Limb (tissue), 2 donors: ENCODE results near the gene ITIH1.
A peak's percentile ranks its signal among the peaks of the same experiment; 100 is the strongest.
"Not testable (repeated sequence)": the region's sequence is repeated elsewhere in the genome, so short reads cannot be mapped to it uniquely, and the experiment has no call there.

Experiments used
- DNase-seq, 2 donors: peaks; one replicate each; pipeline ENCODE4 v3.0.0-alpha.2; 2016; ENCODE audit errors: extremely low spot score in 2 of 2

Gene ITIH1

DNA sequence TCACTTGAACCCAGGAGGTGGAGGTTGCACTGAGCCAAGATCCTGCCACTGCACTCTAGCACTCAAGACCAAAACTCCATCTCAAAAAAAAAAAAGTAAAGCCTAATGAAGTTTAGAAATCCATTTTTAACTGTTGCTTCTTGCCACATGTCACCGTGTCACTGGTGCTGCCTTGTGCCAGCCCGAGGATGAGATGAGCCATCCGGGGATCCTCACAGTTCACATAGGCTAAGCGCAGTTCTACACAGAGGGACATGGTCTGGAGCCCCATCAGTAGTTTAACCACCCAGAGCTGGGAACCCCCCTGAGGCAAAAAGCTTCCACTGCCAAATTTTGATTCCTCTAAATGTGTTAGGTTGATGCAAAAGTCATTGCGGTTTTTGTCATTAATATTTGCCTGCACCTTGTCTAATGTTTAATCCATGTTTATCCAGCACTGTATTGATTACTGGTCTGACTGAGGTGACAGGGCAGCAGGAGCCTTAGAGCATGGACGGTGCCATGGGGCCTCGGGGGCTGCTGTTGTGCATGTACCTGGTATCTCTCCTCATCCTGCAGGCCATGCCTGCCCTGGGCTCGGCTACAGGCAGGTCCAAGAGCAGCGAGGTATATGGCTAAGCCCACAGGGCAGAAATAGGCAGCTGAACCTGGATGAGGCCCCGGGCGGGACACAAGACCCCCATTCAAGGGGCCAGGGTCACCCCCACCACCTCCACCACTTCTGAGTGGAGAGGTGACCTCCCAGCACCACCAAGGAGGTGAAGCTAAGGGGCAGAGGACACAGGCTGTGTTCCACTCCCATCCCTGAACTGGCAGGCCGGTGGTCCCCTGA, at the start of gene ITIH1:
TSS of gene ITIH1 (plus strand) at position 473 of the 832 bp plus-strand sequence. CDS start at position 490, 17 bp downstream.
- DNase-seq, result no peak

GRCh38 chr3:52728753-52729152, 48.6 kb upstream of the ITIH1 start:
- not testable (repeated sequence) for DNase-seq

GRCh38 chr3:52730681-52731080, 46.7 kb upstream of the ITIH1 start:
- DNase-seq, result no peak

DNA sequence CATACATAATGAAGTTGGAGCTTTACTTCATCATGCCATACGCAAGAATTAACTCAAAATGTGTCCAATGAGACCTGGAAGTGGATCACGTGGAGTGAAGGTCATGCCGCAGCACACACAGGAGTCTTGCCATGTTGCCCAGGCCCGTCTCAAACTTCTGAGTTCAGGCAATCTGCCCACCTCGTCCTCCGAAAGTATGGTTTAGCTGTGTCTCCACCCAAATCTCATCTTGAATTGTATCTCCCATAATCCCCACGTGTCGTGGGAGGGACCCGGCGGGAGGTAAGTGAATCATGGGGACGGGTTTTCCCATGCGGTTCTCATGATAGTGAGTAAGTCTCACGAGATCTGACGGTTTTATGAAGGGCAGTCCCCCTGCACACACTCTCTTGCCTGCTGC, 45.8 kb upstream of the ITIH1 start:
- no peak for DNase-seq

GRCh38 chr3:52733256-52733891, 44.0 kb upstream of the ITIH1 start:
- DNase-seq, result no peak

DNA sequence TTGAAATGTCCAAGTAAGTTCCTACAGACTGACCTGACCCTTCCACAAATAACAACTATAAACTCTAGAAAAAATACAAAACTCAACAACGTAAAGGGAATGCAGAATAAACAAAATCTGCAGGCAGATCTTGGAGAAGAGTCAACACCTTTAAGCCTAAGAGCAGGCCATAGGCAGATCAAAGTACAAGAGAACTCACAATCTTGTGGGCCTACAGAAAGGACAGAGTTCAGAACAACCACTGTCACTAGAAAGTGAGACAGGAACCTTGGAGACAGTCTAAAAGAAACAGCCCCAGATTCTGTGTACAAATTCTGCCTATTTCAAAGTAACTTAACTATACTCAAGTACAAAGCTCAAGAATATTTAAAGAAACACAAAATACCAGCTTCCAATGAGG, 37.7 kb upstream of the ITIH1 start:
- no peak for DNase-seq

DNA sequence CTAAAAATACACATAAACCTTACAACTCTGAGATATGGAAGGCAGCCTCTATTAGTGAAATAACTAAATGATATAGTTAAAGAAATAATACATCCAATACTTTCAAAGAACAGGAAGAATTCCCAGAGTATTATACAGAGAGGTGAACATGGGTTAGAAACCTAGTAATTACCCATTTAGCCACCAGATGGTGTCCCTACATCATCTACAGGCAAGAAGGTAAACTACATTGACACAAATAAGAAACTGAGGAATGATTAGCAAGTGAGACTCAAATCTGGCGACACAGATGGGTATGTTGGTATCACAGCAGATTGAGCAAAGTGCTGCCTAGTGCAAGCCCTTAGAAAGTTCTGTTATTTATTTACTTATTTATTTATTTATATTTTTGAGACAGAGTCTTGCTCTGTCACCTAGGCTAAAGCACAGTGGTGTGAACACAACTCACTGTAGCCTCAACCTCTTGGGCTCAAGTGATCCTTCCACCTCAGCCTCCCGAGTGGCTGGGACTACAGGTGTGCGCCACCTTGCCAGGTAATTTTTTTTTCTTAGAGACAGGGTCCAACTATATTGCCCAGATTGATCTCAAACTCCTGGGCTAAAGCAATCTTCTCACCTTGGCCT, 34.9 kb upstream of the ITIH1 start:
- peak; percentile 13 to 27 for DNase-seq

GRCh38 chr3:52743152-52743551, 34.2 kb upstream of the ITIH1 start:
- no peak for DNase-seq

DNA sequence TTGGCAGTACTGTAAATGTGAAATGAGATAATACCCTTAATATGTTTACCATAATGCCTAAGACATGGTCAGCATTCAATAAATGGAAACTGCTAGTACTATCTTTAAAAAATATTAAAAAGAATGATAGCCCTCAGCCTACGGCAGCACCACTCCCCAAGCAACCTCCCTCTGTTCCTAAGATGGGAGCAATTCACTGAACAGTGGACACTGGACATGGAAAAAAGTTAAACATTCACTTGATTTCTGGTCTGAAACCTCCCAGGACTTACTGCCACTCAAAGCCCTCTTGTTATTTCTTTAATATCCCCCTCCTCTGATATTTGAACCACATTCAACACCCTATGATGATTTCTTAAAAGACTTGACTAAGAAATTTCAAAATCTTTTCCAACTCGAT, 33.7 kb upstream of the ITIH1 start:
- no peak for DNase-seq

GRCh38 chr3:52752045-52752660, 25.2 kb upstream of the ITIH1 start:
- DNase-seq, result no peak

DNA sequence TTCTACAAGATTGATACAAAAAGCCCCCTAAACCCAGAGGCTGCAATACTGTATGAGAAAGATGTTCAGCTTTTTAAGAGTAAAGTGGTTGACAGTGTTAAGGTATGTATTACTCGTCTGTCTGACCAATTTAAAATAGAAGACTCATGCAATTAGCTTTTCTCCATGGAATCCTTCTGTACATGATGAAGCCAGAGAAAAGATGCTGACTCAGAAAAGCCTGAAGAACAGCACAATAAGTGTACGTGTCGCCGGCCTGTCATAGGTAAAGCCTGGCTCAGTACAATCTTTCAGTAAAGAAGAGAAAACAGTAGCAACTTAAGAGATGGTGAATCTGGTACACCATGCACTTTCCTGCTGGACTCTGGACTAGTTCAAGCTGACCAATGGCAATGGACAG, 23.0 kb upstream of the ITIH1 start:
- no peak for DNase-seq

- DNase-seq, result no peak
These were observed 21.3 kb upstream of the ITIH1 start for GRCh38 chr3:52756141-52756540.

DNA sequence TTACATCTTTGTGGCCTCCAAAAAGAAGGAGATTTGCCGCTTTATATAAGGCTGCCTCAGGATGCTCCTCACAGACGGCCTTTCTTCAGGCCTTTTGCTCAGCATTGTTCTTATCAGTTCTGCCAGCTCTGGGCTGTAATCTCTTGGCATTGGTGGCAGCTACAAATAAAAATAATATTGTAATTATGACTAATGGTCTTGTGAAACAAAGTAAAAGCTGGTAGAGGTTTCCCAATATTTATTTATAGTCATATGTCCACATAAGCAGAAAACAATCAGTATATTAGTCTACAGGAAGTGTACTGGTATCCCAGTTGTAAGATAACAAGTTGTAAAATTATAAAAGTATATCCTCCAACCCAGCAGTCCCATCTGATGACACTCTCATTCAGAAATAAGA, 13.9 kb upstream of the ITIH1 start:
- DNase-seq, result no peak

DNA sequence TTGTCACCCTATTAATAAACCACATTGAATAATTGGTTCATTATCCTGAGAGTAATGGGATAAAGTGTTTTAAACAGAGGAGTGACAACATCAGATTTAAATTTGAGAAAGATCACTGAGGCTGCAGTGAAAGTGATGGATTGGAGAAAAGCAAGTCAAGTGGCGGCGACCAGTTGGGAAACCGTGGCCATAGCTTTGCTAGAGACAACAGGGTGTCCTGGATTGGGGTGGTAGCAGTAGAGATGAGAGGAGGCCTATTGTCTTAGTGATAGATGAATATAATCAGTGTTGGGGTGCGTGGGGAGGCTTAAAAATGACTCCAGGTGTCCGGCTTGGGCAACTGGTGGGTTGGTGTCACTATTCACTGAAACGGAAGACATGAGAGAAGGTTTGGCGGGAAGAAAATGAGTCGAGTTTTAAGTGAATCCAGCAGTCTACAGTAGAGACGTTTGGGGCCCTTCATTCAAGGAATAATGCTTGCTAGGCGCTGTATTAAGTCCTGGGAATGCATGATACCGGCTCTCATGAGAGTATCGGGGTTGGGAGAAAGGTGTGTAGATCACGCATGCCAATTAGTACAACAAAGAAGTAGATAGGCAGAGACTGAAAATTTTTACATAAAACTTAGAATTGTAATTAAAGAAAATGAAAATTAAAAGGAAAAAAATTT, 7.5 kb upstream of the ITIH1 start:
- no peak for DNase-seq

DNA sequence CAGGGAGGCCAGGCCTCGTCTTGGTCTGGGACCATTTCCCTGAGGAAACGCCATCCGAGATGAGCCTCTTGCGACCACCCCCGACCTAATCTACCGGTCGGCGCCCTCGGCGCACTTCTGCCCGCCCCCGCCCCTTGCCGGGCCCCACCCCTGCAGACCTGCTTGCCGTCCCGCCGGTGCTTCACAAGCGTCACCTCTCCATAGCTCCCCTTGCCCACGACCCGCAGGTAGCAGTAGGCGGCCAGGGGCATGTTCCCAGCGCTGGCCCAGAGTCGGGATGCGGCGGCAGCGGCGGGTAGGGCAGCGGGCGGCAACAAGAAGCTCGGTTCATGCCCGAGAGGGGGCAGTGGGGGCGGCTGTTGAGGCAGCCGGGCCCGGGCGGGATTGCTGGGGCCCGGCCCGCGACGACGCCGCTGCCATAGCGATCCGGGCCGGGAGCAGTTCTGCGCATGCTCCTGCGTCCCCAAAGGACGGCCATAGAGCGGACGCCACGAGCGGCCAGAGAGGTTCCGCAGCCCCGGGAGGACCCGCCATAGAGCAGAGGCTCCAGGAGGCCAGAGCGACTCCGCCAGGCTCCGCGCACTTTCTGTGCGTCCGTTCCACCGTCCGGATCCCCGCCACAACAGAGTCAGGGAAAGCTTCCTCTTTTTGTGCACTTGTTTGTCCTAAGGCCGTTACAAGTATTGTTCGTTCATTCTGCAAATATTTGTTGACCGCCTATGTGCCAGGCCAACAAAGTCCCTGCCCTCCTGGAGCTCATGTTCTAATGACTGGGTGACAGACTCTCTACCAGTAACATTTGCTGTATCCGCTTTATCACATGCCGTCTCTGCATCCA, 6.7 kb upstream of the ITIH1 start, which contains the start of gene NEK4:
TSS of gene NEK4 (minus strand) at position 445 of the 838 bp plus-strand sequence. CDS start at position 251, 194 bp downstream.
- peak; percentile 93 to 94 for DNase-seq

GRCh38 chr3:52771334-52771681, 6.1 kb upstream of the ITIH1 start:
- no peak for DNase-seq

- DNase-seq, result no peak
These were observed 5.7 kb upstream of the ITIH1 start for GRCh38 chr3:52771702-52772101.

DNA sequence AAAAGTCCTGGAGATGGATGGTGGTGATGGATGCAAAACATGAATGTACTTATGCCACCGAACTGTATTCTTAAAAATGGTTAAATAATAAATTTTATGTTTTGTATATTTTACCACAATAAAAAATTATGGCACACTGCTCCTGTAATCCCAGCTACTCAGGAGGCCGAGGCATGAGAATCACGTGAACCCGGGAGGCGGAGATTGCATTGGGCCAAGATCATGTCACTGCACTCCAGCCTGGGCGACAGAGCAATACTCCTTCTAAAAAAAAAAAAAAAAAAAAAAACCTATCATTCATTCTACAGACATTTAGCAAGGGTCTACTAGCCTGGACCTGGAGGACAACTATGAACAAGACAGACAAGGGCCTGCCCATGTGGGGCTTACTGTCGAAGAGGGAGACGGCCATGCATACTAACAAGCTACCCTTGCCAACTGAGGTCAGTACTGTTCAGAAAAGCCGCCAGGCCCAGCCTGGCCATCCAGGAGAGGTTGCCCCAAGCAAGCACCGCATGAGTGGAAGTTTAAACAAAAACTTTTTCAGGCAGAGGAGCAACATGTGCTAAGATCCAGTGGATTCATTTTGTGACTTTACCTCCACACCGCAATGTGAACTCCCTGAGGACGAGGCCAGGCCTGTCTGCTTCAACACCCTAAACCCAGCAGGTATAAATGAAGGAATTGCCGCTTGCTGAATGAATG, 3.9 kb upstream of the ITIH1 start:
- DNase-seq, result no peak

DNA sequence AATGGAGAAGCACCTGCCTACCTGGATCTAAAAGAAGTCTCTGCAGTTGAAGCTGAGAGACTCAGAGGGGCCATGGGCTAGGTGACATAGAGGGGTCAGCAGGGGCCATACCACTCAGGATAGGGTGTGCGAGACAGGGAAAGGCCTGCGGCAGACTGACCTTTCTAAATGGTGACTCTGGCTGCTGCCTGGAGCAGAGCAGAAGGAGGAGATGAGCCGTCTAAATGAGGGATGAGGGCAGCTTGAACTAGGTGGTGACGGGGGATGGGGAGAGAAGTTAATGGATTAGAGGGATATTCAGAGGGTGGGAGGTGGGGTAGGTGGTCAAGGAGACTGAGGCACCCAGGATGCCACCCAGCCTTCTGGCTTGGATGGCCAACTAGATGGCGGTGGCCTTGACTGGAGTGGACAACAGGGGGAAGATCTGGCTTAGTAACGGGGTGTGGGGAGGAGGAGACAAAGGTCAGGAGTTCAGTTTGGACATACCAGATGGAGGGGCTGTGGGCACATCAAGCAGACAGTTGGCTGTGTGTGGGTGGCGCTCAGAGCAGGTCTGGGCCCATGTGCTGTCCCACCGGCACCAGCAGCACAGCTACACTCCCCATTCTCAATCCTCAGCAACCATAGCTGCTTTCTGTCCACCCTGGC, 3.2 kb upstream of the ITIH1 start:
- no peak for DNase-seq
